Panc1 (cell line): Measurements from ENCODE around the gene IQCH. TPM values are rescaled to one million over a fixed set of nuclear protein-coding genes. Genes with fewer than 3 reads are reported as not detected.

Source experiments
- ATAC-seq: fragments of 200-7000 bp; cut with Tn5 transposase; 2 replicates; pipeline ENCODE4 v1.9.1; 2020; ENCODE audit warnings: mild to moderate bottlenecking, moderate library complexity
- BruUV-seq: library from RNA; stranded (reverse); fragments of 400-500 nt; replicated peaks from 2 replicates; lab custom pipeline; 2021; lab: Mats Ljungman, UMichigan
- CTCF ChIA-PET: fragments of 300-600 bp; sonication (Branson Sonifier 250); formaldehyde crosslinking; loops from one replicate; lab custom pipeline; 2022; ENCODE audit warnings: antibody characterized with exemption; lab: Charles Lee
- POLR2A ChIA-PET: fragments of 300-600 bp; sonication (Branson Sonifier 250); formaldehyde crosslinking; loops from one replicate; lab custom pipeline; 2022; ENCODE audit warnings: antibody characterized with exemption; lab: Charles Lee
- DNase-seq: peaks from one replicate; pipeline ENCODE4 v3.0.0-alpha.2; 2010; ENCODE audit warnings: low read depth, low spot score
- H3K27ac ChIP-seq: 2 replicates; pipeline ENCODE4 v1.5.1; 2011; ENCODE audit warnings: mild to moderate bottlenecking, low read length, inconsistent platforms
- H3K27me3 ChIP-seq: fragments of 200-500 bp; sonication (Bioruptor generic); 2 replicates; pipeline ENCODE4 v1.6.0; 2014; ENCODE audit warnings: low read length, inconsistent platforms; ENCODE audit not compliant: control insufficient read depth, insufficient read depth
- H3K36me3 ChIP-seq: fragments of 200-500 bp; sonication (Bioruptor generic); 2 replicates; pipeline ENCODE4 v1.5.1; 2014; ENCODE audit warnings: inconsistent platforms, mild to moderate bottlenecking, low read length, moderate library complexity; ENCODE audit not compliant: control insufficient read depth, insufficient read depth
- H3K4me1 ChIP-seq: 2 replicates; pipeline ENCODE4 v1.5.1; 2011; ENCODE audit warnings: inconsistent platforms, mild to moderate bottlenecking, low read length, moderate library complexity; ENCODE audit not compliant: control insufficient read depth, insufficient read depth
- H3K4me3 ChIP-seq, 2 experiments: 2 replicates each; pipeline ENCODE4 v1.5.1; 2011 to 2012; ENCODE audit warnings: low read depth in 2 of 2, low read length in 2 of 2, mild to moderate bottlenecking in 2 of 2, inconsistent platforms in 1 of 2, moderate library complexity in 1 of 2
- H3K9me3 ChIP-seq: fragments of 200-500 bp; sonication (Bioruptor generic); 2 replicates; pipeline ENCODE4 v1.5.1; 2014; ENCODE audit warnings: low read depth, mild to moderate bottlenecking, inconsistent platforms, low read length, moderate library complexity; ENCODE audit not compliant: control insufficient read depth, insufficient read depth
- POLR2AphosphoS5 ChIP-seq: IDR thresholded peaks from 2 replicates; pipeline ENCODE4 v1.6.1; 2012; ENCODE audit warnings: mild to moderate bottlenecking, low read depth, low read length, moderate library complexity
- SIN3A ChIP-seq: IDR thresholded peaks from 2 replicates; pipeline ENCODE4 v1.6.1; 2012; ENCODE audit warnings: low read depth, mild to moderate bottlenecking, low read length, moderate library complexity, borderline replicate concordance; ENCODE audit not compliant: insufficient read depth
- TCF7L2 ChIP-seq: IDR thresholded peaks from 2 replicates; pipeline ENCODE4 v1.6.1; 2011; ENCODE audit warnings: mild to moderate bottlenecking, low read depth, low read length, inconsistent platforms
- in situ Hi-C: cut with HindIII; loops from 2 replicates; pipeline ENCODE4 v1.10.0; 2016; ENCODE audit warnings: low sequenced_read_pairs, low pct_unique_long_range_greater_than_20kb
- intact Hi-C: fragments of 100-400 bp; cut with micrococcal nuclease; formaldehyde crosslinking; loops from one replicate; pipeline ENCODE4 v1.10.0; 2022; ENCODE audit not compliant: unreplicated experiment
- total RNA-seq: library from RNA; stranded (reverse); gene quantifications from one replicate; pipeline ENCODE4 v1.2.1, GENCODE V29; 2021; ENCODE audit not compliant: unreplicated experiment
- TF ChIP-seq, protein P1 (sequence below), 2 experiments: IDR thresholded peaks; 2 replicates each; pipeline ENCODE4 v1.6.1; 2011 to 2012; ENCODE audit warnings: low read depth in 2 of 2, control low read depth in 1 of 2, low read length in 1 of 2, mild to moderate bottlenecking in 1 of 2, moderate library complexity in 1 of 2; ENCODE audit not compliant: insufficient read depth in 1 of 2
- TF ChIP-seq, protein P2 (sequence below): fragments of 450-650 bp; IDR thresholded peaks from 2 replicates; pipeline ENCODE4 v1.5.1; 2017; ENCODE audit warnings: mild to moderate bottlenecking

The IQCH gene
- total RNA-seq, 1 experiment from 2014 or later: 3.9 TPM

DNA sequence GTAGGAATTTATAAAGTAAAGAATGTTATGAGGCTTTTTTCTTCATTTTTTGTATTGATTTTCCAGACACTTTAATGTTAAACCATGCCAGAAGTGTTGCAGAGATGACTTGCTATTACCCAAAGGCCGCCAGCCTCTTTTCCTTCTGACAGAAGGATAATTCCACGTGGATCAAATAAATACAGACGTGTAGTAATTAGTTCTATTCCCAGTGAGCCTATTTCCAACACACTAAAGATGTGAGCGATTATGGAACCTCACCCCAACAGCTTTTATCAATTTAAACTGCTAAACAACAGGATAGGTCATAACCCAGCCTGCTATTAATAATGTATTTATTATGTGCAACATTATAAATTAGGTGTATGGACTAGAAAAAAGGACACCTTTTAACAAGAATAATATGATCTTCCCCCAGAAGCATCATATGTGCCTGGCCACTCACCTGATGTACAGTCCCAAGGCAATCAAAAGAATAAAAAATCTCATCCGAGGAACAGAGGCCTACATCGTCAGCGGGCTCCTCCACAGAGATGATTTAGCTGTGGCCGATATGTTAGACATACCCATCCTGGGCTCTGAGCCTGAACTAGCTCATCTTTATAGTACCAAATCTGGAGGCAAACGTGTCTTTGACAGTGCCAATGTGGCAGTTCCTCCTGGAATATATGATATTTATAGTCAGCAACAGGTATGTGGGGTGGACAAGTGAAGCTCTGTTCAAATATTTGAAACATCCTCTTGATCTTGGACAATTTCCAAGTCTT lies 140.5 kb downstream of the IQCH start:
- ATAC-seq (no peak), DNase-seq (no peak)
- in situ Hi-C loops: no loop called here
- TF ChIP-seq SIN3A: no peak
- TF ChIP-seq, protein P1, sequence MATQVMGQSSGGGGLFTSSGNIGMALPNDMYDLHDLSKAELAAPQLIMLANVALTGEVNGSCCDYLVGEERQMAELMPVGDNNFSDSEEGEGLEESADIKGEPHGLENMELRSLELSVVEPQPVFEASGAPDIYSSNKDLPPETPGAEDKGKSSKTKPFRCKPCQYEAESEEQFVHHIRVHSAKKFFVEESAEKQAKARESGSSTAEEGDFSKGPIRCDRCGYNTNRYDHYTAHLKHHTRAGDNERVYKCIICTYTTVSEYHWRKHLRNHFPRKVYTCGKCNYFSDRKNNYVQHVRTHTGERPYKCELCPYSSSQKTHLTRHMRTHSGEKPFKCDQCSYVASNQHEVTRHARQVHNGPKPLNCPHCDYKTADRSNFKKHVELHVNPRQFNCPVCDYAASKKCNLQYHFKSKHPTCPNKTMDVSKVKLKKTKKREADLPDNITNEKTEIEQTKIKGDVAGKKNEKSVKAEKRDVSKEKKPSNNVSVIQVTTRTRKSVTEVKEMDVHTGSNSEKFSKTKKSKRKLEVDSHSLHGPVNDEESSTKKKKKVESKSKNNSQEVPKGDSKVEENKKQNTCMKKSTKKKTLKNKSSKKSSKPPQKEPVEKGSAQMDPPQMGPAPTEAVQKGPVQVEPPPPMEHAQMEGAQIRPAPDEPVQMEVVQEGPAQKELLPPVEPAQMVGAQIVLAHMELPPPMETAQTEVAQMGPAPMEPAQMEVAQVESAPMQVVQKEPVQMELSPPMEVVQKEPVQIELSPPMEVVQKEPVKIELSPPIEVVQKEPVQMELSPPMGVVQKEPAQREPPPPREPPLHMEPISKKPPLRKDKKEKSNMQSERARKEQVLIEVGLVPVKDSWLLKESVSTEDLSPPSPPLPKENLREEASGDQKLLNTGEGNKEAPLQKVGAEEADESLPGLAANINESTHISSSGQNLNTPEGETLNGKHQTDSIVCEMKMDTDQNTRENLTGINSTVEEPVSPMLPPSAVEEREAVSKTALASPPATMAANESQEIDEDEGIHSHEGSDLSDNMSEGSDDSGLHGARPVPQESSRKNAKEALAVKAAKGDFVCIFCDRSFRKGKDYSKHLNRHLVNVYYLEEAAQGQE (IDR thresholded peaks at IDR 0.05; ENCODE audit: insufficient read depth in 1 of 2, low read depth in 2 of 2, low read length in 1 of 2): no peak
- TF ChIP-seq, protein P2, sequence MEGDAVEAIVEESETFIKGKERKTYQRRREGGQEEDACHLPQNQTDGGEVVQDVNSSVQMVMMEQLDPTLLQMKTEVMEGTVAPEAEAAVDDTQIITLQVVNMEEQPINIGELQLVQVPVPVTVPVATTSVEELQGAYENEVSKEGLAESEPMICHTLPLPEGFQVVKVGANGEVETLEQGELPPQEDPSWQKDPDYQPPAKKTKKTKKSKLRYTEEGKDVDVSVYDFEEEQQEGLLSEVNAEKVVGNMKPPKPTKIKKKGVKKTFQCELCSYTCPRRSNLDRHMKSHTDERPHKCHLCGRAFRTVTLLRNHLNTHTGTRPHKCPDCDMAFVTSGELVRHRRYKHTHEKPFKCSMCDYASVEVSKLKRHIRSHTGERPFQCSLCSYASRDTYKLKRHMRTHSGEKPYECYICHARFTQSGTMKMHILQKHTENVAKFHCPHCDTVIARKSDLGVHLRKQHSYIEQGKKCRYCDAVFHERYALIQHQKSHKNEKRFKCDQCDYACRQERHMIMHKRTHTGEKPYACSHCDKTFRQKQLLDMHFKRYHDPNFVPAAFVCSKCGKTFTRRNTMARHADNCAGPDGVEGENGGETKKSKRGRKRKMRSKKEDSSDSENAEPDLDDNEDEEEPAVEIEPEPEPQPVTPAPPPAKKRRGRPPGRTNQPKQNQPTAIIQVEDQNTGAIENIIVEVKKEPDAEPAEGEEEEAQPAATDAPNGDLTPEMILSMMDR: no peak
- TF ChIP-seq TCF7L2: no peak
- no peak for TF ChIP-seq POLR2AphosphoS5
- H3K27ac ChIP-seq: no peak overlapping the region
- no peaks in the 10 kb centered on the region for H3K27me3 ChIP-seq
- no peaks in the 10 kb centered on the region for H3K36me3 ChIP-seq
- ChIA-PET CTCF (interaction anchor here (0.6 kb wide), 1 partner anchor 245 kb away, joined by 4 read pairs; no protein-coding TSS in a partner anchor), POLR2A (no interaction called here)
- intact Hi-C loops: no loop called here
- H3K4me1 ChIP-seq: no peaks in the 10 kb centered on the region
- H3K4me3 ChIP-seq: no peak overlapping the region
- no TSS peak for BruUV-seq
- H3K9me3 ChIP-seq: no peaks in the 10 kb centered on the region

DNA sequence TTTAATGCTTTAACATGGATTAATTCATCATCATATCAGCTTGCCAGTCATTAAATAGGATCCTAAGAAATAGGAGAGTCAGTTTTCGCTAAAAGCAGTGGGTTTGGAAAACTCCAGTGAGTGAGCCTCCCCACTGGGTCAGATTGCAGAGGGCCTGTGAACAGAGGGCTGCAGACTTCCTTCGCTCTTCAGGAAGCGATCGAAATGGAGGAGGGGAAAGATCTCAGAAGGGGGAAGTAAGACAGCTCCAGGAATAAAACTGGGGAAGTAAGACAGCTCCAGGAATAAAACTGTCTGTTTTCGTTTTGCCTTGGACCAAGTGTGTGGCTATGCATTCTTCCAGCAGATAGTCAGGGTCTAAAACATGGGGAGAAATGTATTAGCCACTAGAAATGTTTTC lies 141.5 kb downstream of the IQCH start:
- H3K9me3 ChIP-seq: no peaks in the 10 kb centered on the region
- TF ChIP-seq, protein P1 (IDR thresholded peaks at IDR 0.05; ENCODE audit: insufficient read depth in 1 of 2, low read depth in 2 of 2, low read length in 1 of 2): no peak
- TF ChIP-seq SIN3A: no peak
- TF ChIP-seq POLR2AphosphoS5: no peak
- TF ChIP-seq TCF7L2: no peak
- TF ChIP-seq, protein P2: no peak
- H3K4me1 ChIP-seq: no peaks in the 10 kb centered on the region
- no peak overlapping the region for H3K4me3 ChIP-seq
- intact Hi-C loops (no loop called here), in situ Hi-C loops (no loop called here)
- ChIA-PET POLR2A (no interaction called here), CTCF (no interaction called here)
- no peaks in the 10 kb centered on the region for H3K27me3 ChIP-seq
- BruUV-seq: no TSS peak
- no peak overlapping the region for H3K27ac ChIP-seq
- DNase-seq: no peak
- ATAC-seq: no peak
- no peaks in the 10 kb centered on the region for H3K36me3 ChIP-seq
